Amniotic stem cell (primary cell): ENCODE measurements around the gene SPON2.
"Not testable (repeated sequence)": the region's sequence is repeated elsewhere in the genome, so short reads cannot be mapped to it uniquely, and the experiment has no call there.

ENCODE experiments used
- DNase-seq: peaks from one replicate; lab custom pipeline; 2025; lab: John Stamatoyannopoulos, UW

The SPON2 gene

DNA sequence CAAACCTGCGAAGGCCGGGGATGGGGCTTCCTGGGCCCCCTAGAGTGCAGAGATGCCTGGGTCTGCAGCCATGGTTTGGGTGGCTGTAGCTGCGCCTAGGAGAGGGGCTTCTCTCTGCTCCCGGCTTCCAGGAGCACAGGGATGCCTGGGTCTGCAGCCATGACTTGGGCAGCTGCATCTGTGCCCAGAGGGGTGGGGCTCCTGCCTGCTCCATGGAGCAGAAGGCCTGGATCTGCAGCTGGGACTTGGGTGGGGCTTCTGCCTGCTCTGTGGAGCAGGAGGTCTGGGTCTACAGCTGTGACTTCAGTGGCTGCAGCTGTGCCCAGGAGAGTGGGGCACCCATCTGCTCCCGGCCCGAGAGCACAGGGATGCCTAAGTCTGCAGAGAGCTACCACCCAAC is 20.8 kb downstream of the SPON2 start:
- no peak for DNase-seq

DNA sequence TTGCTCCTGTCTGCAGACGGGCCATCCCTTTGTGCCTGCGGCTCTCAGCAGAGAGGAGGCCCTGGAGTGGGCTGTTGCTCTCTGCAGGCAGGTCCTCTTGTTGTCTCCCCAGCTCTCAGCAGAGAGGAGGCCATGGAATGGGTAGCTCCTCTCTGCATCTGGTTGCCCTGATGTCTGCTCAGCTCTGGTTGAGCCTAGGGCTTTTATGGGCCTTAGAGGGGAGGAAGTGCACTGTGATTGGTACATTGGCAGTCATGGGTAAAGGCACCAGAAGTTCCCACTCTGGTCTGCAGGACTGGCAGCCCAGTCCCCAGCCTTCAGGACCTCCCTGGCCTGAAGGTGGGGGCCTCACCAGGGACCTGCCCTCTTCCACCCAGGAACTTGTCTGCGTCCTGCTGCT is 21.5 kb downstream of the SPON2 start:
- no peak for DNase-seq

DNA sequence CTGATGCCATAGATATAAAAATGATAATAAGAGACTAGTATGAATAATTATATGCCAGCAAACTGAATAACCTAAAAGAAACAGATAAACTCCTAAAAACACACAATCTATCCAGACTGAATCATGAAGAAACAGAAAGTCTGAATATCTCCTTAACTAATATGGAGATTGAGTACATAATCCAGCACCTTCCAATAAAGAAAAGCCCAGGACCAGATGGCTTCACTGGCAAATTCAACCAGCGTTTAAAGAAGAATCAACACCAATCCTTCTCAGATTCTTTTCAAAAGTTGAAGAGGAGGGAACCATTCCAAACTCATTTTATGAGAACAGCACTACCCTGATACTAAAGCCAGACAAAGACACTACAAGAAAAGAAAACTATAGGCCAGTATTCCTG is 32.5 kb downstream of the SPON2 start:
- no peak for DNase-seq

GRCh38 chr4:1137850-1138249 is 34.5 kb downstream of the SPON2 start:
- DNase-seq: no peak

DNA sequence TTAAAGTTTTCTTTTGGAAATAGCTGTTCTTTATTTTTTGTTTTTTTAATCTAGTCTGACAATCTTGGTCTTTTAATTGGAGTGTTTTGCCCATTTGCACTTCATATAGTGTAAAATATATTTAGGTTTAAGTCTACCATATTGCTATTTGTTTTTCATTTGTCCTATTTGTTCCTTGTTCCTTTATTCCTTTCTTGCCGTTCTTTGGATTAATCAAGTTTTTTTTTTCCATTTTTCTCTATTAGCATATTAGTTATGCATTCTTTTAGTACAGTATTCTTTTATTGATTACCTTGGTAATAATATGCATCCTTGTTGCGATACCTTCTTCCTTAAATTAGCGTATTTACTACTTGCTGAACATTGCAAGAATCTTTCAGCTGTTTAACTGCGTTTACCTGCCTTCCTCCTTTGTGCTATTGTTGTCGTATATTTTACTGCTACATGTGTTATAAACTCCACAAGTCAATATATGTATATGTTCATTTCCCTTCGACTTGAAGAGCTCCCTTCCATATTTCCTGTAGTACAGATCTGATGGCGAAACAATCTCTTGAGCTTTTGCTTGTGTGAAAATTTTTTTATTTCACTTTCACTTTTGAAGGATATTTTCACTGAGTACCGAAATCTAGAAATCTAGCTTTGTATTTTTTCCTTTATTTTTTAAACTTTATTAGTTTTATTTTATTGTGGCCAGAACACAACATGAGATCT is 35.2 kb downstream of the SPON2 start:
- no peak for DNase-seq

DNA sequence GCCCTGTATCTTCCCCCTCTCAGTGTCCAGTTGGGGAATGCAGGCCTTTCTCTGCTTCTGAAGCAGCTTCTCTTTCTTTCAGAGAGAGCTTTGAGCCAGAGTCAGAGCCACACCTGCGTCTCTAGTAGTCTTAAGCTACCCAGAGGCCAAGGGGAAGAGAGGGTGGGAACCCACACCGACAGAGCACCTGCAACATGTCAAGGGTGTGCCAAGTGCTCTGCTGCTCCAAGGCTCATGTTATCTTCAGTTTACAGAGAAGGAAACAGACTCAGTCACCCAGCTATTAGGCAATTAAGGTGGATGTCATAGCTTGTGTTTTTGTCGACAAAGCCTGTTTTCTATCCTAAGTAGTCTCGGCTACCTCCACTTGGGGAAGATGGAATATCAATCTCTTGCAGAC is 36.3 kb downstream of the SPON2 start:
- no peak for DNase-seq

DNA sequence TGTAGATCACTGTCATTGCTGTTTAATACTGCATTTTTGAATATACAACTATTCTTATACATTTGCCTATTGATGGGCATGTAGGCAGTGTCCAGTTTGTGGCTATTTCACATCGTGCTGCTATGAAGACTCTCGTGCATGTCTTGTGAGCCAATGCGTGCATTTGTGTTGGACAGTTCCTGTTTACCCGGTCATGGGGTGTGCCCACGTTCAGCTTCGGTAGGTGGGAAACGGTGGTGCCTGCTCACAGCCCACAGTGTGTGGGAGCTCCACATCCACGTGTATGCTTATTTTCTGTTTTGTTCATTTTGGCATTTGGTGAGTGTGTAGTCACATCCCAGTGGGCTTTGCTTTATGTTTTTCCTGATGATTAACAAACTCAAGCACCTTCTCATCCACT is 39.4 kb downstream of the SPON2 start:
- no peak for DNase-seq

- DNase-seq: no peak
Measured at GRCh38 chr4:1130316-1131186, 41.8 kb downstream of the SPON2 start.

- no peak for DNase-seq
Measured at GRCh38 chr4:1126506-1126905, 45.9 kb downstream of the SPON2 start.

GRCh38 chr4:1125466-1125865 is 46.9 kb downstream of the SPON2 start:
- not testable (repeated sequence) for DNase-seq

DNA sequence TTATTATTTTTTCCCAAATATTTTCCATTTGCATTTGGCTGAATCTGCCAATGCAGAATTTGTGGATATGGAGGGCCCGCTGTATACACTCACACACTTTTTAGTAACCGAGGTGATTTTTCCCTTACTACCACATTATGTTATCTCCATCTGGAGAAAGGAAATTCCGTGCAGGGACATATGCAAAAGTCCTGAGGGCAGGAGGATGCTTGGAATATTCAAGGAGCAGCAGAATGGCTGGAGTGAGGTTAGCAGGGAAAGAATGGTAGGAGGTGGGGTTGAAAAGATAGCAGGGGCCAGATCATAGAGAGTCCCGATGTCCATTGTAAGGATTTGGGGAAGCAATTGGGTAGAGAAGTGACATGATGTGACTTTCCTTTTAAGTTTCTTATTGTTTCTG is 47.6 kb downstream of the SPON2 start:
- no peak for DNase-seq

GRCh38 chr4:1122505-1122904 is 49.9 kb downstream of the SPON2 start:
- no peak for DNase-seq
